ENCODE results near the gene TRPM3.

DNA sequence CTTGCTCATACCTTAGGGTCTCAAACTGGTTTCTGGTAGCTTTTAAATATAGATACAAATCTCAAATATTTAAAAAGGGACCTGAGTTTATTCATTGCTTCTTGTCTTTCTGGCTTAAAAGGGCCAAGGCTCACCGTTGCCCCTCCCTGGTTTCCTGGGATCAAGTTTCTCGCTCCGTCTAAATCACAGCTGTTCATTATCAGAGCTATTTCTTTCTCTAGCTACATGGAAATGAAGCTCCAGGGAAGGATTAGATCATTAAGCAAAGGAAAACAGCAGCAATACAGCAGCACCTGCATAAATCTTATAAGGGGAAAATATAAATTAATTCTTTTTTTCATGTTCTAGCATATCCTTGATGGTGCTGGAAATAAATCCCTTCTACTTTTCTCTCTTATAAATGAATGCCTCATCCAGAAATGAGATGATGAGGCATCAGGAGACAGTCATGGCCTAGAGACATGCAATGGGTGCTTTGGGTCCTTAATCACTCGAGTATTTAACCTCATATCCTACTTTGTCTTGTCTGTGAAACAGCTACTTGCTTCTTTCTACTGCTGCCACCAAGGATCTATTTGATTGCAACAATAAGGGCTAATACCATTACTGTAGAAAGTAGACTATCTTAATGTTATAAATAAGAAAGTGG lies 320.1 kb downstream of the TRPM3 start:
- TF ChIP-seq, protein P1, sequence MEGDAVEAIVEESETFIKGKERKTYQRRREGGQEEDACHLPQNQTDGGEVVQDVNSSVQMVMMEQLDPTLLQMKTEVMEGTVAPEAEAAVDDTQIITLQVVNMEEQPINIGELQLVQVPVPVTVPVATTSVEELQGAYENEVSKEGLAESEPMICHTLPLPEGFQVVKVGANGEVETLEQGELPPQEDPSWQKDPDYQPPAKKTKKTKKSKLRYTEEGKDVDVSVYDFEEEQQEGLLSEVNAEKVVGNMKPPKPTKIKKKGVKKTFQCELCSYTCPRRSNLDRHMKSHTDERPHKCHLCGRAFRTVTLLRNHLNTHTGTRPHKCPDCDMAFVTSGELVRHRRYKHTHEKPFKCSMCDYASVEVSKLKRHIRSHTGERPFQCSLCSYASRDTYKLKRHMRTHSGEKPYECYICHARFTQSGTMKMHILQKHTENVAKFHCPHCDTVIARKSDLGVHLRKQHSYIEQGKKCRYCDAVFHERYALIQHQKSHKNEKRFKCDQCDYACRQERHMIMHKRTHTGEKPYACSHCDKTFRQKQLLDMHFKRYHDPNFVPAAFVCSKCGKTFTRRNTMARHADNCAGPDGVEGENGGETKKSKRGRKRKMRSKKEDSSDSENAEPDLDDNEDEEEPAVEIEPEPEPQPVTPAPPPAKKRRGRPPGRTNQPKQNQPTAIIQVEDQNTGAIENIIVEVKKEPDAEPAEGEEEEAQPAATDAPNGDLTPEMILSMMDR (IDR thresholded peaks at IDR 0.05) = no peak
- TF ChIP-seq POLR2AphosphoS5 (IDR thresholded peaks at IDR 0.05; ENCODE audit: low read depth, low read length) = no peak
- TF ChIP-seq, protein P2, sequence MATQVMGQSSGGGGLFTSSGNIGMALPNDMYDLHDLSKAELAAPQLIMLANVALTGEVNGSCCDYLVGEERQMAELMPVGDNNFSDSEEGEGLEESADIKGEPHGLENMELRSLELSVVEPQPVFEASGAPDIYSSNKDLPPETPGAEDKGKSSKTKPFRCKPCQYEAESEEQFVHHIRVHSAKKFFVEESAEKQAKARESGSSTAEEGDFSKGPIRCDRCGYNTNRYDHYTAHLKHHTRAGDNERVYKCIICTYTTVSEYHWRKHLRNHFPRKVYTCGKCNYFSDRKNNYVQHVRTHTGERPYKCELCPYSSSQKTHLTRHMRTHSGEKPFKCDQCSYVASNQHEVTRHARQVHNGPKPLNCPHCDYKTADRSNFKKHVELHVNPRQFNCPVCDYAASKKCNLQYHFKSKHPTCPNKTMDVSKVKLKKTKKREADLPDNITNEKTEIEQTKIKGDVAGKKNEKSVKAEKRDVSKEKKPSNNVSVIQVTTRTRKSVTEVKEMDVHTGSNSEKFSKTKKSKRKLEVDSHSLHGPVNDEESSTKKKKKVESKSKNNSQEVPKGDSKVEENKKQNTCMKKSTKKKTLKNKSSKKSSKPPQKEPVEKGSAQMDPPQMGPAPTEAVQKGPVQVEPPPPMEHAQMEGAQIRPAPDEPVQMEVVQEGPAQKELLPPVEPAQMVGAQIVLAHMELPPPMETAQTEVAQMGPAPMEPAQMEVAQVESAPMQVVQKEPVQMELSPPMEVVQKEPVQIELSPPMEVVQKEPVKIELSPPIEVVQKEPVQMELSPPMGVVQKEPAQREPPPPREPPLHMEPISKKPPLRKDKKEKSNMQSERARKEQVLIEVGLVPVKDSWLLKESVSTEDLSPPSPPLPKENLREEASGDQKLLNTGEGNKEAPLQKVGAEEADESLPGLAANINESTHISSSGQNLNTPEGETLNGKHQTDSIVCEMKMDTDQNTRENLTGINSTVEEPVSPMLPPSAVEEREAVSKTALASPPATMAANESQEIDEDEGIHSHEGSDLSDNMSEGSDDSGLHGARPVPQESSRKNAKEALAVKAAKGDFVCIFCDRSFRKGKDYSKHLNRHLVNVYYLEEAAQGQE (IDR thresholded peaks at IDR 0.05; ENCODE audit: insufficient read depth in 1 of 2, low read depth in 2 of 2, low read length in 1 of 2) = no peak

All from Panc1 (cell line).